ENCODE results near the gene RARRES1. TPM values are rescaled to one million over a fixed set of nuclear protein-coding genes. Genes with fewer than 3 reads are reported as not detected.

RARRES1 gene
- total RNA-seq (2022; extraction: Qiagen RNA extraction; ENCODE audit: low read depth): 7.6 to 11.0 TPM (median 10.3 TPM) in 5 replicates

GRCh38 chr3:158731938-158732855, at the start of gene RARRES1:
TSS of gene RARRES1 (minus strand) at chr3:158732457. CDS start at chr3:158732415, 42 bp downstream.

GRCh38 chr3:158672215-158673176, 59.8 kb downstream of the RARRES1 start, which contains the start of gene LXN:
TSS of gene LXN (minus strand) at chr3:158672648. CDS start at chr3:158672478, 170 bp downstream.

Other genes starting within 250 kb of the RARRES1 start
- gene MLF1, start 161.3 kb downstream of the RARRES1 start, total RNA-seq (2022; extraction: Qiagen RNA extraction; ENCODE audit: low read depth): 23.2 to 30.6 TPM (median 25.8 TPM) in 5 replicates
- 39.8 to 61.4 TPM (median 49.4 TPM) in 5 replicates for gene GFM1, start 87.9 kb downstream of the RARRES1 start, total RNA-seq (2022; extraction: Qiagen RNA extraction; ENCODE audit: low read depth)
- gene LXN, start 59.8 kb downstream of the RARRES1 start, total RNA-seq (2022; extraction: Qiagen RNA extraction; ENCODE audit: low read depth): 67.0 to 95.7 TPM (median 80.0 TPM) in 5 replicates
- gene MFSD1, start 69.6 kb upstream of the RARRES1 start, total RNA-seq (2022; extraction: Qiagen RNA extraction; ENCODE audit: low read depth): 45.0 to 52.0 TPM (median 46.9 TPM) in 5 replicates

Measured in A549 treated with DMSO at 1 μM for 4 hours (cell line).